H1 (cell line): ENCODE measurements around the gene LRRC2. TPM values are rescaled to one million over a fixed set of nuclear protein-coding genes. Genes with fewer than 3 reads are reported as not detected.

Experiments
- CTCF ChIA-PET: fragments of 300-600 bp; sonication (Branson Sonifier 250); formaldehyde crosslinking; loops from one replicate; lab custom pipeline; 2021; ENCODE audit not compliant: partially characterized antibody; lab: Charles Lee
- POLR2A ChIA-PET: fragments of 300-600 bp; sonication (Branson Sonifier 250); formaldehyde crosslinking; loops from one replicate; lab custom pipeline; 2021; ENCODE audit warnings: inconsistent platforms; ENCODE audit not compliant: partially characterized antibody; lab: Charles Lee
- DNase-seq, 2 experiments: peaks; one replicate each; pipeline versions ENCODE4 v3.0.0 to v3.0.0-alpha.2; 2010 to 2022; ENCODE audit warnings: low spot score in 2 of 2, low read depth in 1 of 2, mixed read lengths in 1 of 2
- FAIRE-seq: peaks from 2 replicates; lab custom pipeline; 2011; peaks lifted over from hg19 to GRCh38; lab: Jason Lieb, UNC
- H2AFZ ChIP-seq: 2 replicates; pipeline ENCODE4 v1.8.1; 2012; ENCODE audit warnings: low read length, inconsistent platforms
- H2AK5ac ChIP-seq: 2 replicates; pipeline ENCODE4 v1.6.1; 2013; ENCODE audit warnings: low read depth, low read length
- H2BK120ac ChIP-seq: replicated peaks from 2 replicates; pipeline ENCODE3; 2013; ENCODE audit warnings: low read depth, low read length, inconsistent platforms
- H2BK12ac ChIP-seq: 2 replicates; pipeline ENCODE4 v1.6.1; 2013; ENCODE audit warnings: low read depth, low read length
- H2BK15ac ChIP-seq: 2 replicates; pipeline ENCODE4 v1.6.1; 2013; ENCODE audit warnings: low read length
- H2BK20ac ChIP-seq: 2 replicates; pipeline ENCODE4 v1.6.1; 2013; ENCODE audit warnings: low read length
- H2BK5ac ChIP-seq: 2 replicates; pipeline ENCODE4 v1.6.1; 2013; ENCODE audit warnings: low read depth, low read length
- H3K14ac ChIP-seq: 2 replicates; pipeline ENCODE4 v1.6.1; 2013; ENCODE audit warnings: inconsistent platforms; ENCODE audit not compliant: insufficient read length
- H3K18ac ChIP-seq: 2 replicates; pipeline ENCODE4 v1.6.1; 2013; ENCODE audit warnings: low read length; ENCODE audit errors: extremely low read depth
- H3K23ac ChIP-seq: 2 replicates; pipeline ENCODE4 v1.6.1; 2013; ENCODE audit warnings: inconsistent platforms; ENCODE audit not compliant: insufficient read length
- H3K23me2 ChIP-seq: 2 replicates; pipeline ENCODE4 v1.6.1; 2013; ENCODE audit warnings: low read depth, low read length
- H3K27ac ChIP-seq: 2 replicates; pipeline ENCODE4 v1.6.1; 2011; ENCODE audit warnings: low read depth, low read length, inconsistent platforms
- H3K27me3 ChIP-seq, 4 experiments: replicated peaks in 1 of 4; 1 replicate in 1 of 4; 2 replicates in 3 of 4; pipeline versions ENCODE4 v1.6.1 to v1.8.1; 2011 to 2013; ENCODE audit warnings: low read length in 3 of 4, mild to moderate bottlenecking in 3 of 4, inconsistent platforms in 2 of 4, mixed read lengths in 2 of 4, moderate library complexity in 1 of 4; ENCODE audit not compliant: control insufficient read depth in 3 of 4, insufficient read depth in 3 of 4; ENCODE audit errors: extremely low read depth in 1 of 4
- H3K36me3 ChIP-seq, 4 experiments: 2 replicates each; pipeline versions ENCODE4 v1.6.1 to v1.8.1; 2011 to 2013; ENCODE audit warnings: mild to moderate bottlenecking in 4 of 4, low read length in 3 of 4, moderate library complexity in 2 of 4, control low read depth in 1 of 4, inconsistent platforms in 1 of 4; ENCODE audit not compliant: insufficient read depth in 4 of 4, control insufficient read depth in 2 of 4
- H3K4ac ChIP-seq: replicated peaks from 2 replicates; pipeline ENCODE3; 2013; ENCODE audit warnings: low read length, low read depth, mixed read lengths, inconsistent platforms; ENCODE audit not compliant: insufficient read length
- H3K4me1 ChIP-seq, 4 experiments: replicated peaks in 1 of 4; 1 replicate in 1 of 4; 2 replicates in 3 of 4; pipeline versions ENCODE4 v1.6.1 to v1.8.1; 2011 to 2013; ENCODE audit warnings: low read length in 3 of 4, inconsistent platforms in 2 of 4, mixed read lengths in 1 of 4; ENCODE audit not compliant: insufficient read depth in 4 of 4, control insufficient read depth in 3 of 4
- H3K4me2 ChIP-seq, 2 experiments: 2 replicates each; pipeline versions ENCODE4 v1.6.1 to v1.8.1; 2011 to 2013; ENCODE audit warnings: low read depth in 2 of 2, low read length in 2 of 2, control low read depth in 1 of 2, inconsistent platforms in 1 of 2, mild to moderate bottlenecking in 1 of 2; ENCODE audit not compliant: insufficient read depth in 1 of 2
- H3K4me3 ChIP-seq, 4 experiments: fragments of 200-600, 300-600 bp in 1 of 4; sonication (generic), shearing (Covaris generic), sonication (Bioruptor Twin) in 1 of 4; 2 replicates each; pipeline versions ENCODE4 v1.5.1 to v1.8.1; 2011 to 2016; ENCODE audit warnings: low read length in 4 of 4, low read depth in 3 of 4, control low read depth in 2 of 4, inconsistent platforms in 2 of 4, mild to moderate bottlenecking in 2 of 4, mixed read lengths in 1 of 4, moderate library complexity in 1 of 4; ENCODE audit not compliant: insufficient read depth in 2 of 4; ENCODE audit errors: extremely low read depth in 1 of 4
- H3K56ac ChIP-seq: replicated peaks from 2 replicates; pipeline ENCODE3; 2013; ENCODE audit warnings: low read depth, mild to moderate bottlenecking, mixed read lengths, low read length, inconsistent platforms; ENCODE audit not compliant: insufficient read length
- H3K79me1 ChIP-seq: 2 replicates; pipeline ENCODE4 v1.6.1; 2013; ENCODE audit warnings: low read depth, low read length, control low read depth
- H3K79me2 ChIP-seq, 2 experiments: 2 replicates each; pipeline versions ENCODE4 v1.6.1 to v1.8.1; 2012 to 2013; ENCODE audit warnings: low read length in 2 of 2, mild to moderate bottlenecking in 2 of 2, inconsistent platforms in 1 of 2; ENCODE audit not compliant: insufficient read depth in 2 of 2, control insufficient read depth in 1 of 2
- H3K9ac ChIP-seq, 4 experiments: replicated peaks in 1 of 4; 1 replicate in 1 of 4; 2 replicates in 3 of 4; pipeline versions ENCODE4 v1.6.1 to v1.8.1; 2011 to 2013; ENCODE audit warnings: low read depth in 3 of 4, low read length in 3 of 4, control low read depth in 2 of 4, mild to moderate bottlenecking in 2 of 4, moderate library complexity in 2 of 4, inconsistent platforms in 1 of 4; ENCODE audit errors: extremely low read depth in 1 of 4
- H3K9me3 ChIP-seq, 2 experiments: 2 replicates each; pipeline versions ENCODE4 v1.6.1 to v1.8.1; 2012 to 2013; ENCODE audit warnings: mild to moderate bottlenecking in 2 of 2, moderate library complexity in 2 of 2, control low read depth in 1 of 2, inconsistent platforms in 1 of 2, low read depth in 1 of 2, low read length in 1 of 2, mixed read lengths in 1 of 2; ENCODE audit not compliant: insufficient read depth in 2 of 2
- H4K20me1 ChIP-seq, 2 experiments: replicated peaks in 1 of 2; 2 replicates each; pipeline versions ENCODE3 to v1.8.1; 2011 to 2013; ENCODE audit warnings: inconsistent platforms in 2 of 2, low read length in 2 of 2, mild to moderate bottlenecking in 1 of 2; ENCODE audit not compliant: insufficient read depth in 2 of 2, control insufficient read depth in 1 of 2
- H4K5ac ChIP-seq: 2 replicates; pipeline ENCODE4 v1.6.1; 2013; ENCODE audit warnings: low read length, low read depth, mixed read lengths, inconsistent platforms; ENCODE audit not compliant: insufficient read length
- H4K8ac ChIP-seq: 2 replicates; pipeline ENCODE4 v1.8.0; 2013; ENCODE audit warnings: mild to moderate bottlenecking, moderate library complexity, low read length, inconsistent platforms; ENCODE audit not compliant: insufficient read depth; ENCODE audit errors: extremely low read depth
- H4K91ac ChIP-seq: replicated peaks from 2 replicates; pipeline ENCODE3; 2013; ENCODE audit warnings: low read length, mixed read lengths, inconsistent platforms; ENCODE audit not compliant: insufficient read length
- EP300 ChIP-seq, 2 experiments: IDR thresholded peaks; 1 replicate in 1 of 2; 2 replicates in 1 of 2; pipeline ENCODE4 v1.6.1; 2011 to 2012; ENCODE audit warnings: low read depth in 2 of 2, low read length in 2 of 2, mild to moderate bottlenecking in 2 of 2, borderline replicate concordance in 1 of 2, inconsistent platforms in 1 of 2, moderate library complexity in 1 of 2
- PHF8 ChIP-seq: fragments of 200-600 bp; sonication (generic); conservative IDR thresholded peaks from 2 replicates; pipeline ENCODE4 v1.7.1; 2012; ENCODE audit warnings: low read depth, mild to moderate bottlenecking, inconsistent platforms, low read length, moderate library complexity
- RXRA ChIP-seq: IDR thresholded peaks from 2 replicates; pipeline ENCODE4 v1.6.1; 2011; ENCODE audit warnings: low read depth, mild to moderate bottlenecking, low read length, moderate library complexity; ENCODE audit not compliant: insufficient read depth
- SIRT6 ChIP-seq: IDR thresholded peaks from one replicate; pipeline ENCODE4 v1.7.1; 2012; ENCODE audit warnings: low read length, inconsistent platforms
- SP4 ChIP-seq: IDR thresholded peaks from 2 replicates; pipeline ENCODE4 v1.6.1; 2012; ENCODE audit warnings: low read length, inconsistent platforms
- TCF12 ChIP-seq: IDR thresholded peaks from 2 replicates; pipeline ENCODE4 v1.6.1; 2011; ENCODE audit warnings: low read depth, mild to moderate bottlenecking, low read length
- WGBS, 2 experiments: shearing (Covaris generic) in 1 of 2; methylation state at CpG; one replicate each; pipeline versions ENCODE4 v1.1.6 to v1.1.7; 2013 to 2015; ENCODE audit warnings: low lambda C conversion rate in 2 of 2, mixed read lengths in 2 of 2, inconsistent platforms in 1 of 2, low coverage in 1 of 2, missing lambda C conversion rate in 1 of 2; ENCODE audit not compliant: insufficient replicate concordance in 2 of 2, insufficient coverage in 1 of 2, insufficient read length in 1 of 2; ENCODE audit errors: extremely low coverage in 1 of 2, missing lambda C conversion rate in 1 of 2; 5-methylcytosine and 5-hydroxymethylcytosine counted together
- polyA plus RNA-seq, 7 experiments: library from polyadenylated mRNA; depleted of rRNA in 3 of 7; stranded (reverse) in 5 of 7; unstranded in 2 of 7; fragments of >200 nt in 5 of 7; fragments of 200-250 nt in 2 of 7; gene quantifications; 1 replicate in 5 of 7; 2 replicates in 1 of 7; 4 replicates in 1 of 7; pipeline versions ENCODE4 v1.2.1 to v1.2.3, GENCODE V29; 2011 to 2013; ENCODE audit warnings: missing spikeins in 2 of 7, mixed read lengths in 2 of 7
- total RNA-seq: library from RNA; stranded (reverse); fragmentation: NEBNext Ultra II Directional; extraction: Animal tissue kit (Norgen Biotek cat#: 25700); gene quantifications from 2 replicates; pipeline ENCODE4 v1.2.1, GENCODE V29; 2021
- TF ChIP-seq, protein P1 (sequence below): IDR thresholded peaks from 2 replicates; pipeline ENCODE4 v1.6.1; 2012; ENCODE audit warnings: inconsistent platforms

LRRC2 gene
- total and polyA plus RNA-seq, 2 of the 8 experiments (the other 6 are each of a cell fraction or from before 2014, with no cell fraction given), result 1.4 to 6.4 TPM

DNA sequence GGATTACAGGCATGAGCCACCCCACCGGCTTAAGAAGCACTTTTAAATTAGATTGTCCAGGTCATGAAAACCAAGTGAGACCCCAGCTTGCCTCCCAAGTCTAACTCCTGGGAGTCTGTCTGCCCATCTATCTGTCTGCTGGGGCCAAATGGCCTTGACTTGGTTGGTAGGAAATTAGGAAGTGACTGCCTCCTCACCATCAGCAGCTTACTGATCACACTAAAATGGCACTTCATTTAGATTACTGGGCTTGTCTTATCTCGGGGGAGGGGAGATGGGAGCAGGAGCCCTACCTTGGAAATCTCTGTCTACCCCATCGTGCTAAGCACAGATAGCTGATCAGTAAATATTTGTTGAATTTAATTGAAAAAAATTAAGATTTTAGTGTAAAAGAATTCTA, 5.6 kb upstream of the LRRC2 start:
- Histone ChIP-seq H4K5ac (peak overlapping the region; percentile 36), H2BK120ac (peak overlapping the region; percentile 59), H3K79me2 (no peaks in the 10 kb centered on the region), H3K4me2 (no peak overlapping the region), H2BK20ac (peak overlapping the region; percentile 53; the same call in 1 of the 2 replicates), H3K23ac (no peak overlapping the region), H3K9me3 (no peaks in the 10 kb centered on the region), H3K18ac (peak overlapping the region; percentile 49; the same call in 1 of the 2 replicates), H4K20me1 (no peaks in the 10 kb centered on the region), H3K36me3 (no peaks in the 10 kb centered on the region), H3K4me3 (no peak overlapping the region), H3K4ac (peak overlapping the region; percentile 91), H3K14ac (no peak overlapping the region), H3K27me3 (no peaks in the 10 kb centered on the region), H2AK5ac (no peak overlapping the region), H2BK5ac (peak overlapping the region; percentile 32; the same call in 1 of the 2 replicates), H4K8ac (no peak overlapping the region), H3K79me1 (no peaks in the 10 kb centered on the region), H3K9ac (no peak overlapping the region), H3K27ac (peak overlapping the region; percentile 1; the same call in 1 of the 2 replicates), H3K23me2 (peaks cover 9% of the 10 kb centered on the region), H2AFZ (no peak overlapping the region), H2BK15ac (no peak overlapping the region), H3K4me1 (peaks cover 12 to 26% (median 17%) of the 10 kb centered on the region in 4 experiments; a peak in 6 of 7 replicates), H4K91ac (peak overlapping the region; percentile 13), H3K56ac (no peak overlapping the region), H2BK12ac (peak overlapping the region; percentile 30)
- TF ChIP-seq PHF8 (no peak), TCF12 (no peak), SP4 (no peak), SIRT6 (no peak), RXRA (no peak), EP300 (IDR thresholded peaks at IDR 0.05; ENCODE audit: borderline replicate concordance in 1 of 2, low read depth in 2 of 2, low read length in 2 of 2) (no peak)
- TF ChIP-seq, protein P1, sequence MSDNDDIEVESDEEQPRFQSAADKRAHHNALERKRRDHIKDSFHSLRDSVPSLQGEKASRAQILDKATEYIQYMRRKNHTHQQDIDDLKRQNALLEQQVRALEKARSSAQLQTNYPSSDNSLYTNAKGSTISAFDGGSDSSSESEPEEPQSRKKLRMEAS, result no peak
- DNase-seq (no peak), FAIRE-seq (no peak)
- CTCF ChIA-PET, result interaction anchor here (1.2 to 2.8 kb wide), 4 partner anchors 11 to 83 kb away, joined by 4 to 10 read pairs (median 6); no protein-coding TSS in a partner anchor
- POLR2A ChIA-PET, result interaction anchor here (1.2 to 11.9 kb wide), 4 partner anchors 10 to 24 kb away, joined by 3 to 213 read pairs (median 78); no protein-coding TSS in a partner anchor
- 83% methylated on average over 3 of the region's 3 CpGs; no CpG with 5 or more reads in 1 of the 2 experiments for WGBS, 2 experiments
